Mesothelial cell of epicardium (in vitro differentiated cells): ENCODE results near the gene AGBL1. TPM values are rescaled to one million over a fixed set of nuclear protein-coding genes. Genes with fewer than 3 reads are reported as not detected.

ENCODE experiments used
- DNase-seq, 2 experiments: peaks; one replicate each; pipeline ENCODE4 v3.0.0; 2021; ENCODE audit warnings: low spot score in 2 of 2; ENCODE audit not compliant: unreplicated experiment in 2 of 2
- H3K27ac Mint-ChIP-seq: 2 replicates; pipeline ENCODE4 v1.8.0; 2021; ENCODE audit warnings: mixed read lengths
- H3K27me3 Mint-ChIP-seq: 2 replicates; pipeline ENCODE4 v1.8.0; 2021; ENCODE audit warnings: low read depth, mixed read lengths
- H3K36me3 Mint-ChIP-seq: 2 replicates; pipeline ENCODE4 v1.8.0; 2021; ENCODE audit warnings: mixed read lengths
- H3K4me1 Mint-ChIP-seq: 2 replicates; pipeline ENCODE4 v1.8.0; 2021; ENCODE audit warnings: mixed read lengths
- H3K4me3 Mint-ChIP-seq: 2 replicates; pipeline ENCODE4 v1.8.0; 2021; ENCODE audit warnings: mild to moderate bottlenecking, moderate library complexity, mixed read lengths
- H3K9me3 Mint-ChIP-seq: 2 replicates; pipeline ENCODE4 v1.8.0; 2021; ENCODE audit warnings: mixed read lengths
- CTCF ChIP-seq: fragments of 200-600 bp; sonication (generic); IDR thresholded peaks from one replicate; pipeline ENCODE4 v1.5.0; 2021; ENCODE audit warnings: antibody characterized with exemption; ENCODE audit not compliant: unreplicated experiment
- total RNA-seq: library from RNA; stranded (reverse); gene quantifications from 3 replicates; pipeline ENCODE4 v1.2.1, GENCODE V29; 2021

The AGBL1 gene
- total RNA-seq, 1 donor from 2014 or later: not detected

- no peaks in the 10 kb centered on the region for H3K36me3 Mint-ChIP-seq
- H3K9me3 Mint-ChIP-seq: no peaks in the 10 kb centered on the region
- no peak for DNase-seq
- TF ChIP-seq CTCF: no peak
- H3K4me3 Mint-ChIP-seq: no peak overlapping the region
- no peak overlapping the region for H3K27ac Mint-ChIP-seq
- peaks cover 7% of the 10 kb centered on the region for H3K27me3 Mint-ChIP-seq
- no peaks in the 10 kb centered on the region for H3K4me1 Mint-ChIP-seq
Measured at GRCh38 chr15:86295511-86295910, 215.8 kb downstream of the AGBL1 start.

GRCh38 chr15:86296769-86297168 is 217.1 kb downstream of the AGBL1 start:
- TF ChIP-seq CTCF: no peak
- H3K4me3 Mint-ChIP-seq: no peak overlapping the region
- no peak for DNase-seq
- H3K36me3 Mint-ChIP-seq: no peaks in the 10 kb centered on the region
- no peak overlapping the region for H3K27ac Mint-ChIP-seq
- H3K4me1 Mint-ChIP-seq: no peaks in the 10 kb centered on the region
- H3K9me3 Mint-ChIP-seq: no peaks in the 10 kb centered on the region
- peaks cover 7% of the 10 kb centered on the region for H3K27me3 Mint-ChIP-seq

GRCh38 chr15:86300390-86301125 is 220.9 kb downstream of the AGBL1 start:
- Mint-ChIP-seq H3K36me3 (no peaks in the 10 kb centered on the region), H3K9me3 (no peaks in the 10 kb centered on the region), H3K4me3 (no peak overlapping the region), H3K27ac (no peak overlapping the region), H3K27me3 (peaks cover 7% of the 10 kb centered on the region), H3K4me1 (no peaks in the 10 kb centered on the region)
- no peak for TF ChIP-seq CTCF
- no peak for DNase-seq

- no peak overlapping the region for H3K4me3 Mint-ChIP-seq
- no peak for TF ChIP-seq CTCF
- no peak overlapping the region for H3K27ac Mint-ChIP-seq
- H3K9me3 Mint-ChIP-seq: peaks cover 18% of the 10 kb centered on the region
- no peak for DNase-seq
- peaks cover 3% of the 10 kb centered on the region for H3K4me1 Mint-ChIP-seq
- no peaks in the 10 kb centered on the region for H3K36me3 Mint-ChIP-seq
- H3K27me3 Mint-ChIP-seq: peaks cover 21% of the 10 kb centered on the region
Measured at GRCh38 chr15:86311568-86312280, 232.1 kb downstream of the AGBL1 start.

- Mint-ChIP-seq H3K4me3 (no peak overlapping the region), H3K27me3 (peaks cover 21% of the 10 kb centered on the region), H3K9me3 (peaks cover 17% of the 10 kb centered on the region), H3K4me1 (peaks cover 3% of the 10 kb centered on the region), H3K36me3 (no peaks in the 10 kb centered on the region), H3K27ac (no peak overlapping the region)
- no peak for TF ChIP-seq CTCF
- no peak for DNase-seq
Measured at GRCh38 chr15:86312486-86312885, 232.8 kb downstream of the AGBL1 start.
